Astrocyte of the spinal cord (primary cell): ENCODE results near the gene FRYL.

ENCODE experiments used
- DNase-seq: peaks from one replicate; pipeline ENCODE4 v3.0.0; 2011; ENCODE audit warnings: low read depth, low spot score
- H3K4me3 ChIP-seq: 2 replicates; pipeline ENCODE4 v1.5.1; 2011; ENCODE audit warnings: low read depth, mild to moderate bottlenecking, low read length, moderate library complexity
- CTCF ChIP-seq: IDR thresholded peaks from 2 replicates; pipeline ENCODE4 v1.5.1; 2012; ENCODE audit warnings: low read depth, mild to moderate bottlenecking, low read length, inconsistent platforms
- in situ Hi-C: cut with HindIII; loops from 2 replicates; pipeline ENCODE4 v1.10.0; 2017; ENCODE audit warnings: low sequenced_read_pairs

FRYL gene

GRCh38 chr4:48503233-48504025 is 276.6 kb downstream of the FRYL start:
- H3K4me3 ChIP-seq = no peak overlapping the region
- in situ Hi-C loops = no loop called here
- no peak for TF ChIP-seq CTCF
- no peak for DNase-seq

GRCh38 chr4:48499551-48500066 is 280.5 kb downstream of the FRYL start:
- DNase-seq = no peak
- in situ Hi-C loops = no loop called here
- no peak for TF ChIP-seq CTCF
- no peak overlapping the region for H3K4me3 ChIP-seq

GRCh38 chr4:48498895-48499294 is 281.2 kb downstream of the FRYL start:
- H3K4me3 ChIP-seq = no peak overlapping the region
- in situ Hi-C loops = no loop called here
- no peak for DNase-seq
- no peak for TF ChIP-seq CTCF

DNA sequence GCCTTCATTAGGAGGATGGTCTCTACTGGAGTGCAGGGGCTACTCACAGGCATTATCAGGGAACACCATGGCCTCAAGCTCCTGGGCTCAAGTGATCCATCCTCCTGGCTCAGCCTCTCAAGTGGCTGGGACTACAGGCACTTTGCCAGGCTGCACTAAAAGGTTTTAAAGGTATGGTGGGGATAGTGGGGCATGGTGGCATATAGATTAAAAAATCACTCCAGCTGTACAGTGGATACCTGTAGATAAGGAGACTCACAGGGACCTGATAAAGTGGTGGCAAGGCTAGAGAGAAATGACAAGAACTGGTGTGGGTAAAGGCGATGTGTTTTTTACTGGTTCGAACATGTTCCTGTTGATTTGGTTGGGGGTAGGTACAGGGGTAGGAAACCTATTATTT is 284.1 kb downstream of the FRYL start:
- no peak for DNase-seq
- no peak for TF ChIP-seq CTCF
- H3K4me3 ChIP-seq = no peak overlapping the region
- in situ Hi-C loops = no loop called here

DNA sequence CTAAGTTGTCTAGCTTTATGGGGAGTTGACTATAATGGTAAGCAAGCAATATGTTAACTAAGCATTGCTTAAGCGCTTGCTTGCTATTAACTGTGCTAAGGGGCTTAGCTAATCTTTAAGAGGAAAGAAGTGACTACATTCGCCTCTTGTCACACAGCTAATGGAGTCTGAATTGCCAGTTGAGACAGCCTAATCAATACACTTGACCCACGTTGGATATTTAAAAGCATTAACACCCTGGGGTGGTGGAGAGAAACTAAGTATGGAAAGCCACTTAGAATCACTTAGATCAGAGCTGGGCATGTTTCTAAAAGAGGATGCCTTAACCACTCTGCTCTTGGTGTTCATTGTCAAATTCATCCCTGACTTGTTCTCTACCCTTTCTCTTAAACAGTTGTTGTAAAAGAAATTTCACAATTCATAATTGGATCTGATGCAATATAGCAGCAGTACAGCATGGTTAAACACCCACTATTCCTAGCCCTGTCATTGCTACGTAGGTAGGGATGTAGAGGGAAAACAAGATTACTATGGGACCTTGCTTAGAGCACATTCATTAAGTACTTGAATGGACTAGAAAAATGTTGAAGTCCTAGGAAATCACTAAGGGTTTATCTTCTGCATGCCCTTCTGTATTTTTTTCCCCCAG is 286.5 kb downstream of the FRYL start:
- no peak for DNase-seq
- H3K4me3 ChIP-seq = no peak overlapping the region
- in situ Hi-C loops = no loop called here
- no peak for TF ChIP-seq CTCF

DNA sequence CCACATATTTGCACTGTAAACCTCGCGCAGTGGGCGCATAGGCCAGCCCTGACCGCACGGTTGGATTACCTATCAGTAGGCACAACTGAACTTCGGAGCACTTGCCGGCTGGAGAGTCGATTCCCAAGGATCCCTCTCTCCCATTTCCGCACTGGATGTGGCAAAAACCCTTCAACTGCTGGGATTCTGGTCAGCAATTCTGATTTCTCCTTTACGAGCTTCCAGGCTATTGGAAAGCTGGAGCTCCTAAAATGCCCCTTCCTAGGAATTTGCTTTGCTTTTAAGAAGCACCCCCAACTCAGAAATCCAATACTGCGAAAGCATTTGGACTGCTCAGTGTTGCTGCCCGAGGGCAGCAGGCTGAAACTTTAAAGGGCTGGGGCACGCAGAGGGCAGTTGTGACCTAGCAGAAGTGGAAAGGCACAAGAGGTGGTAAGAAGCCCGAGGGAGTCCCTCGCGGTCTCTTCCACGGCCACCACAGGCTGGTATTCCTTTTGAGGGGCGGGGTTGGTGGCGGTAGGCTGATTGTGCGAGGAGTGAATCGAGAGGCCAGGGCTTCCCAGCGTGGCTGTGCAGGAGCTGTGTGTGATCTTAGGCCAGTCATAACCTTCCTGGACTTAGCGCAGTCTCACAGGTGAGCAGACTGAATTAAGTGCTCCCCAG is 288.4 kb downstream of the FRYL start:
- H3K4me3 ChIP-seq = no peak overlapping the region
- in situ Hi-C loops = no loop called here
- no peak for DNase-seq
- TF ChIP-seq CTCF = no peak
